Measurements from ENCODE around the gene CACNG7.

The CACNG7 gene

GRCh38 chr19:53977991-53978731, 69.1 kb downstream of the CACNG7 start:
- H3K36me3 ChIP-seq (ENCODE audit: insufficient read depth, low read length), result no peaks in the 10 kb centered on the region
- H3K9me3 ChIP-seq (ENCODE audit: insufficient read depth, low read depth, low read length), result no peaks in the 10 kb centered on the region
- peak overlapping the region; percentile 77 for H2AFZ ChIP-seq (ENCODE audit: low read length)
- H3K4me3 ChIP-seq (ENCODE audit: low read length, poor library complexity, severe bottlenecking), result no peak overlapping the region
- H3K4me2 ChIP-seq (ENCODE audit: low read depth, low read length, poor library complexity, severe bottlenecking), result peak overlapping the region; percentile 43
- no peaks in the 10 kb centered on the region for H3F3A ChIP-seq (ENCODE audit: low read depth)
- no peak overlapping the region for H3K9ac ChIP-seq (ENCODE audit: low read depth, low read length, poor library complexity, severe bottlenecking)
- H3K27me3 ChIP-seq (ENCODE audit: insufficient read depth, low read length, poor library complexity, severe bottlenecking), result no peaks in the 10 kb centered on the region
- H3K9me2 ChIP-seq (replicated peaks; ENCODE audit: low read depth, low read length), result no peaks in the 10 kb centered on the region
- TF ChIP-seq EZH2phosphoT487 (IDR thresholded peaks at IDR 0.05; ENCODE audit: borderline replicate concordance), result no peak
- no peak for TF ChIP-seq CTCF (conservative IDR thresholded peaks at IDR 0.05; ENCODE audit: low read length)
- no peaks in the 10 kb centered on the region for H4K20me1 ChIP-seq (ENCODE audit: insufficient read depth, low read length, poor library complexity, severe bottlenecking)
- H3K79me2 ChIP-seq (ENCODE audit: insufficient read depth, low read length), result no peaks in the 10 kb centered on the region
- no peaks in the 10 kb centered on the region for H3K4me1 ChIP-seq (ENCODE audit: insufficient read depth, low read length, poor library complexity, severe bottlenecking)

- Histone ChIP-seq H3K9ac (ENCODE audit: low read depth, low read length, poor library complexity, severe bottlenecking) (no peak overlapping the region), H3K4me3 (ENCODE audit: low read length, poor library complexity, severe bottlenecking) (no peak overlapping the region), H3K4me2 (ENCODE audit: low read depth, low read length, poor library complexity, severe bottlenecking) (no peak overlapping the region), H3K4me1 (ENCODE audit: insufficient read depth, low read length, poor library complexity, severe bottlenecking) (no peaks in the 10 kb centered on the region), H2AFZ (ENCODE audit: low read length) (no peak overlapping the region), H3F3A (ENCODE audit: low read depth) (no peaks in the 10 kb centered on the region), H4K20me1 (ENCODE audit: insufficient read depth, low read length, poor library complexity, severe bottlenecking) (no peaks in the 10 kb centered on the region), H3K9me3 (ENCODE audit: insufficient read depth, low read depth, low read length) (no peaks in the 10 kb centered on the region), H3K27me3 (ENCODE audit: insufficient read depth, low read length, poor library complexity, severe bottlenecking) (no peaks in the 10 kb centered on the region), H3K9me2 (replicated peaks; ENCODE audit: low read depth, low read length) (no peaks in the 10 kb centered on the region), H3K79me2 (ENCODE audit: insufficient read depth, low read length) (no peaks in the 10 kb centered on the region), H3K36me3 (ENCODE audit: insufficient read depth, low read length) (no peaks in the 10 kb centered on the region)
- TF ChIP-seq CTCF (conservative IDR thresholded peaks at IDR 0.05; ENCODE audit: low read length), result no peak
- no peak for TF ChIP-seq EZH2phosphoT487 (IDR thresholded peaks at IDR 0.05; ENCODE audit: borderline replicate concordance)
Measured at GRCh38 chr19:53978975-53979801, 70.1 kb downstream of the CACNG7 start.

GRCh38 chr19:53980539-53981375, 71.7 kb downstream of the CACNG7 start:
- Histone ChIP-seq H3K4me2 (ENCODE audit: low read depth, low read length, poor library complexity, severe bottlenecking) (no peak overlapping the region), H3K9ac (ENCODE audit: low read depth, low read length, poor library complexity, severe bottlenecking) (no peak overlapping the region)

More at GRCh38 chr19:53980539-53981375, 71.7 kb downstream of the CACNG7 start:
- H3K79me2 ChIP-seq (ENCODE audit: insufficient read depth, low read length), result no peaks in the 10 kb centered on the region
- no peaks in the 10 kb centered on the region for H3K4me1 ChIP-seq (ENCODE audit: insufficient read depth, low read length, poor library complexity, severe bottlenecking)
- no peaks in the 10 kb centered on the region for H3K9me3 ChIP-seq (ENCODE audit: insufficient read depth, low read depth, low read length)
- H4K20me1 ChIP-seq (ENCODE audit: insufficient read depth, low read length, poor library complexity, severe bottlenecking), result no peaks in the 10 kb centered on the region
- H3F3A ChIP-seq (ENCODE audit: low read depth), result no peaks in the 10 kb centered on the region
- TF ChIP-seq CTCF (conservative IDR thresholded peaks at IDR 0.05; ENCODE audit: low read length) (no peak), EZH2phosphoT487 (IDR thresholded peaks at IDR 0.05; ENCODE audit: borderline replicate concordance) (no peak)
- H2AFZ ChIP-seq (ENCODE audit: low read length), result no peak overlapping the region
- no peaks in the 10 kb centered on the region for H3K27me3 ChIP-seq (ENCODE audit: insufficient read depth, low read length, poor library complexity, severe bottlenecking)
- no peaks in the 10 kb centered on the region for H3K9me2 ChIP-seq (replicated peaks; ENCODE audit: low read depth, low read length)
- no peaks in the 10 kb centered on the region for H3K36me3 ChIP-seq (ENCODE audit: insufficient read depth, low read length)
- H3K4me3 ChIP-seq (ENCODE audit: low read length, poor library complexity, severe bottlenecking), result no peak overlapping the region
